Measurements from ENCODE around the gene KIF26A.

The KIF26A gene

DNA sequence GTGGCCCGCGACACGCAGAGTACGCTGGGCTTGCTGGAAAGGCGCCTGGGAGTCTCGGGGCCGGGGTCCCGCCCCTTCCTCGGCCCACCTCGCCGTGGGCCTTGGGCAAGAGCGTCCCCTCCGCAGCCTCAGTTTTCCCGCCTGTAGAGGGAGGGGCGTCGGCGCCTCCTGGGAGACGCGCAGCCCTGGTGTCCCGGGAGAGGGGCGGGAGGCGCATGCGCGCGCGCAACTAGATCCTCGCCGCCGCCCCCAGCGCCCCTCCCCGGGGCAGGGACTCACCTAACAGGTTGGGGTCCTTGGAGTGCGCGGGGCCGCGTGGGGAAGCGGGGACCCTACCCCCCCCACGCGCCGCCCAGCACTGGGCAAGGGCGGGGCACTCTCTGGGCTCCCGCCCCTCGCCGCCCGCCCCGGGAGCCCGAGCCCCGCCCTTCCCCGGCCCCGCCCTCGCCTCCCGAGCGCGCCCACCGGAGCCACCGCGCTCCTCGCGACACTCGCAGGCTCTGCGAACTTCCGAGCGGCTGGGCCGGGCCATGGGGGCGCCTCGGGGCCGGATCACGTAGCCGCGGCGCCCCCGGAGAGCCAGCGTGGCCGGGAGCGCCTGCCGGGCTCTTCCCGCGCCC is at the start of gene KIF26A:
Gene KIF26A (plus strand): TSS at position 490 of the 620 bp plus-strand sequence. CDS start 136 bp downstream, outside the sequence.
- no peak for DNase-seq (ENCODE audit: low spot score)

DNA sequence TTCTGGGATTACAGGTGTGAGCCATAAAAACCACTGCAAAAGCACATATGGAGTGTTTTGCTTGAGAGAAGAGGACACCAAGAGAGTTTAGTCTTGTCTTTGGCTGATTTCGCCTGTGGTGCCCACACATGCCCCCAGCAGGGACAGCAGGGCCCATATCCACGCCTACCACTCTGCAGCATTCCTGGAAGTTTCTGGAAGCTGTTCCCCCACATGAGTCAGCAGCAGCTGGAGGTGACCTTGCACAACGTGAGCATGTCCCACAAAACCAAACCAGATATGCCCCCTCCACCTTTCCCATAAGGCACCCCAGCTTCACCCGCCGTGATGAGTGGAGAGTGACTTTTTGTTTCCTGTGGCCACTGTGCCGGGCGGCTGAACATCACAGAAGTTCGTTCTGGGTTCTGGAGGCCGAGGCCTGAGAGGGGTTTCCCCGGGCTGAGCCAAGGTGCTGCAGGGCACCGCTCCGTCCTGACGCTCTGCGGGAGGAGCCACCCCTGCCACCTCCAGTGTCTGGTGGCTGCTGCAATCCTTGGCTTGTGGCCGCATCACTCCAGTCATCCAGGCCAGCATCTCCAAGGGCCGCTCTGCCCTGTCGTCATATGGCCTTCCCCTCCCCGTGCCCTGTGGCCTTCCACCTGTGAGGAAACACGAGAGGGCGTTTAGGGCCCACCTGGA is 48.2 kb upstream of the KIF26A start:
- DNase-seq (ENCODE audit: low spot score): no peak

DNA sequence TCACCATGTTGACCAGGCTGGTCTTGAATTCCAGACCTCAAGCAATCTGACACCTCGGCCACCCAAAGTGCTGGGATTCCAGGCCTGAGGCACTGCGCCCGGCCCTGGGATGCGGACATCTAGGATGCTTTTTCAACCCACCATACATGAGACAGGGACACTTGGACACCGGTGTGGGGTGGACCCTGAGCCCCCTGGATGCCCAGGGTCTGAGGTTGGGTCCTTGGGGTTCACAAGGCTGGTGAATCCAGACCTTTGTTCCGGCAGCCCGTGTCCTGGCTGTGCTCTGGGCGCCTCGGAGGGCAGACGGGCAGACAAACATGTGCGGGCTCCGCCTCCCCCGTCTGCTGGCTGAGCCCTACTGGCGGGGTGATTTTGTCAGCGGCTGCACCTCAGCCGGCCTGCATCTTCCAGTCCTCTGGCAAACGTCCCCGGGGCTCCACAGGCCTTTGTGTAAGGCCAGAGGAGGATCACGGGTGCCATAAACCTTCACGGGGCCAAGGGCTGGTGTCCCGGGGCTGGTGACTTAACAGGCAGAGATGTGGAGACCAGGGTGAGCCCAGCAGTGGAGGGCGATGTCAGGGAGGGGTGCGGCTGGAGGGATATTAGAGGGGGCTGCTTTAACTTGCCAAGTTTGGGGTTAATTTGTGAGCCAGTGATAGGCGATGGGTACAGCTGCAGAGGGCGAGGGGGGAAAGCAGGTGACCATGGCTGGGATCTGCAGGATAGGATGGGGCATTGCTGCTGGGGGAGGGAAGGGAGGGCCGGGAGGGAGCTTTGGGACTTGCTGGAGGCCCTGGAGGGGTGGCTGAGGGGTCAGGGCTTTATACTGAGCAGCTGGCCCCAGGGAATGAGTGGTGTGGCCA is 47.1 kb upstream of the KIF26A start:
- no peak for DNase-seq (ENCODE audit: low spot score)

DNA sequence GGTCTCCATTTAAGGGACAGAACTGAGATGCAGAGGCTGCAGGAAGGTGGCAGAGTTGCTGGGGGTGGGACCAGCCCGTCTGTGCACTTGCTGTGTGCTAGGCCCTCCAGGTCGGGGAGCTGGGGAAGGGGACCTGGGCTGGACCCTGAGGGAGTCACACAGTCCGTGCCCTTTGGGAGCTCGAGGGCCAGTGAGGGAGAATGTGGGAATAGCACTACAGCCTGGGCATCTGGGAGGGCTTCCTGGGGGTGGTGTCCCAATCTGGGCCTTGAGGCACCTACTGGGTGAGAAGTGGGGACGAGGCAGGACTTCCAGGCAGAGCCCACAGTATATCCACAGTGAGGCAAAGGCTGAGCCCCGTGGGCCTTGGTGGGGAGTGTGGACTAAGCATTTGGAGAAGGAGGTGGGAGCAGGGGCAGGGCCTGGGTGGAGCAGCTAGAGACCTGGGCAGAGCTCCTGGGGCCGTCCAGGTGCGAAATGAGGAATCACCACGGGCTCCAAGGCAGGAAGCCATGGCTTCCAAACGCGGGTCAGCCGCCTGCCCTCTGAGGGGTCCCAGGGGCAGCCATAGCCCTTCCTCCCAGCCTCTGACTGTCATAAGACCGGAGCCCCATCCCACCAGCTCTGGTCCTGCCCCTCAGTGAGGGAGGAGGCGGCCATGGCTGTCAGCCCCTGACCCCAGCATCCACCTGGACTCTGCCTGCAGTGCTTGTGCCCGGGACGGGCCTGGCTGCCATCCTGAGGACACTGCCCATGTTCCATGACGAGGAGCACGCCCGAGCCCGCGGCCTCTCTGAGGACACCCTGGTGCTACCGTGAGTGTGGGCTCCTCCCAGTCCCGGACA is 46.2 kb upstream of the KIF26A start:
- no peak for DNase-seq (ENCODE audit: low spot score)

DNA sequence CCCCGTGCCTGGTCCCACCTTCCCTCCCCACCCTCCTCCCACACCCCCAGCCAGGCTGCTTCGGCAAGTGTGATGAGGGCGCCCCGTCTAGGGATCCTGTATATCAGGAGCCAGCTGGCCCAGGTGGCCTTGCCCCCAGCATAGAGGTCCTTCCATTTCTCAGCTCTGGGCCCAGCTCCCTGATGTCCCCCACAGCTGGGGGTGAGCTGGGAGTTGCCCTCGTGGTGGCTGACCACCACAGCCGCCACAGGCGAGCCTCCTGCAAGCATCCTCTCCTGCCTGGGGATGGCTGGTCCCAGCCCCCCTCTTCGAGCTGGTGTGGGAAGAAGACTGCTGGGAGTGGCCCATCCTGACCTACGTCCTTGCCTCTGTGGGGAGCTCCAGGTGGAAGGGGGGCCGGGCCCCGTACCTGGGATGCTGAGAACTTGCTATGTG is 45.4 kb upstream of the KIF26A start:
- no peak for DNase-seq (ENCODE audit: low spot score)

DNA sequence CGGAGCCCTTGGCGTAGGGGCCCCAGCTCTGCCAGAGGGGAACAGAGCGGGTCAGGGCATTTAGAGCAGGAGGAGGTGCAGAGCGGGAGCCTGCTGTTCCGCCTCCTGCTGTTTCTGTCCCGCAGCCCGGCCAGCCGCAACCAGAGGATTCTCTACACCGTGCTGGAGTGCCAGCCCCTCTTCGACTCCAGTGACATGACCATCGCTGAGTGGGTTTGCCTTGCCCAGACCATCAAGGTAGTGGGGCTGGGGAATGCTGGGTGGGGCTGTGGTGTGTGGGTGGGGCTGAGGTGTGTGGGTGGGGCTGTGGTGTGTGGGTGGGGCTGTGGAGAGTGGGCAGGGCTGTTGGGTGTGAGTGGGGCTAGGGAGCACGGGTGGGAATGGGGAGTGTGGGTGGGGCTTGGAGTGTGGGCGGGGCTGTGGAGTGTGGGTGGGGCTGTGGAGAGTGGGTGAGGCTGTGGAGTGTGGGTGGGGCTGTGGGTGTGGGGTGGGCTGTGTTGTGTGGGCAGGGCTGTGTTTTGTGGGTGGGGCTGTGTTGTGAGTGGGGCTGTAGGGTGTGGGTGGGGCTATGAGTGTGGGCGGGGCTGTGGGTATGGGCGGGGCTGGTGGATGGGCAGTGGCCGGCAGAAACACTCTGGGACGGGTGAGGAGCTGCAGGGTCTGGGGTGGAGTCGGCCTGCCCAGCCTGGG is 44.9 kb upstream of the KIF26A start:
- DNase-seq (ENCODE audit: low spot score): no peak

DNA sequence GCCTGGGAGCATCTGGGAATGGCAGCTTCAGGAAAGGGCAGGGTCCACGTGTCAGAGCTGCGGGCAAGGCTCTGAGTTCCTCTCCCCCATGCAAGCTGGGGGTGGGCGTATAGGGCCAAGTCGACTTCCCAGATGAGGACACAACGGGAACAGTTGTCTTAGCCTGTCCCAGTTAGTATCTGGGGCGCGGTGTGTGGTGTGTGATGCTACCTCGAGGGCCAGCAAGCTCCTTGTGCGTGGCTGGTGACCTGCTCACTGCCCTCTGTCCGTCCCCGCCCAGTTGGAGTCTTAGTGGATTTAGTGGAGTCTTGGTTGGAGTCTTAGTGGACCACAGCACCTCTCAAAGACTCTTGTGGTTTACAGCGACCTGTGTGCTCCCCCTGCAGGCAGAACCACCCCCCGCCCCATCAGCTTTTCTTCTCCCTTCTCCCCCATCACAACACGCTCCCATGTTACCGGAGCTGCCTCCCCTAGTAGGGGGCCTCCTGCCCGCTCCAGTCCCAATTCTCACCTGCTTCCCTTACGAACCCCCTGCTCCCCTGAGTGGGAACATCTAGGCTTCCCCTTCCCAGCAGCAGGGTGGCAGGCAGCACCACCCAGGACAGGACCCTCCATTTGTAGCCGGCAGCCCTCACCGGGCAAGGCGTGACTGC is 44.2 kb upstream of the KIF26A start:
- DNase-seq (ENCODE audit: low spot score): no peak

DNA sequence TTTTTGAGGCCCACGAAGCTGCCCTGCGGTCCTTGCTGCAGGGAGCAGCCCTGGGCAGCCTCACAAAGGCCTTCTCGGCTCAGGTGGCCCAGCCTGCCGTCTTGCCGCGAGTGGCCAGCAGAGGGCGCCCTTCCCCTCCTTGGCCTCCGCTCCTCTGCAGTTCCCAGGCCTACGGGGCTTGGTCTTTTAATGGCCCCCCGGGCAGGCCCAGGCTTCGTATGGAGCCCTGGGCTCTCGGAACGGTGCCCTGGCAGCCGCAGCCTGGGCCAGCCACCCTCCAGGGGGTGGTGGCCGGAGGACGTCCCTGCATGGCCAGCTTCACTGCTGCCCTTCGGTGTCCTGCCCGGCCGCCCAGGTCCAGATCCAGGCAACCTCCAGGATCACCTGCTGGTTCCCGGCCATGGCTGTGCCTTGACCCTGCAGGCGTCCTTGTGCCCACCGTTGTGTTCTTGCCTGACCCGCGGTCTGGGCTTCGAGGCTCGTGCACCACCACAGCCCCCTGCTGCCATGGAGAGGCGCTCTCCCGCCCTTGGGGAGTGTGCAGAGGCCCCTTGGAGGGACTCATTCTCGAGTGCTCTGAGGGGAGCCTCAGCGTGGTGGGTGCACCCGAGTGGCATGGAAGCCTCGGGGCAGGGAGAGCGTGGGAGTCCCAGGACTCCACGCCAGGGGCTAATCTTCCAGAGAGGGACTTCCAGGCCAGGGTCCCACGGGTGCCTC is 43.5 kb upstream of the KIF26A start:
- peak; percentile 62 for DNase-seq (ENCODE audit: low spot score)

DNA sequence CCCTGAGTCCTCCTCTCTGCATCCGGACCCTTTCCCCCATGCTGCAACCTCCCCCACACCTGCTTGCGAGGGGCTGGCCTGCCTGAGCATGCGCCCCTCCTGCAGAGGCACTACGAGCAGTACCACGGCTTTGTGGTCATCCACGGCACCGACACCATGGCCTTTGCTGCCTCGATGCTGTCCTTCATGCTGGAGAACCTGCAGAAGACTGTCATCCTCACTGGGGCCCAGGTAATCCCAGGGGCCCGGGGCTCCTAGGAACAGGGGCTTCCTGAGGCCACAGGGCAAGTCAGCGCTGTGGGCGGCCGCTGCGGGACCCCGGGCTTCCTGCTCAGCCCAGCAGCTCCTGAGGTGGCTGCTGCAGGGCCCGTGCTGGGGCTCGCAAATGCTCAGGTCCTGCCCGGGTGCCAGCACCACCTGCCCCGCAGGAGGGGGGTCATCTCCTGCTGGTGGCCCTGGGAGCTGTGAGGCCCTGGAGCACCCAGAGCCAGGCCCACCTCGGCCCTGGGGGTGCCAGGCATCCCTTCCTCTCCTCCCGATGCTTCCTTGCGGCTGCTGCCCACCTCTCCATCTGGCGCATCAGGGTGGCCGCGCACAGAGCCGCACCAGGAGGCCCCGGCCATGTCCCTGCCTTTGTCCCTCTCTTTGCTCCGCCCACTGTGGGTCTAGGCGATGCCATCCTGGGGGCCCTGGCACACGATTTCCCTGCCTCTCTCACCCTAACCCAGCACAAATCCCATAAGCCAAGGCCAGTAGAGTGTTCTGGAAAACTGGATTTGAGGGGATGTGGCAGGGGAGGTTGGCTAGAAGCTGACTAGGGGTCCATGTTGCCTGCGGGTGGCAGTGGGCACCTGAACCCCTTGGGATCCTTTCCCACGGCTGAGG is 42.7 kb upstream of the KIF26A start:
- no peak for DNase-seq (ENCODE audit: low spot score)

DNA sequence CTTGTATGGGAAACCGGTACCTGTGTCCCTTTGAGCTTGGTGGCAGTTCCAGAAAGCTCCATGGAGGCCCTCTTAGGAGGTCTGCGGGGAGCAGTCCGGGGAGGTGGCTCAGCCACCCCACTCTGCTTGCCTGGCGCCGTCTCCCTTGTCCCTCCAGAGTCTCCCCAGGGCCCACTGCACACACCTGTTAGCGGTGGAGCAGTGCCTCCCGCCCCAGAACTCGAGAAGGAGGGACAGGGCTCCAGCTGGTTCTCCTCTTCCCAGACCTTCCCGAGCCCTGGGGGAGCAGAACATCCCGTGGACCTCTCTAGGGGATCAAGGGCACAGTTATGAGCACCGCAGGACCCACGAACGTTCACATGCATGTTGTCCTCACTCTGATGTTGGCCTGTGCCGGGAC is 42.1 kb upstream of the KIF26A start:
- DNase-seq (ENCODE audit: low spot score): no peak

DNA sequence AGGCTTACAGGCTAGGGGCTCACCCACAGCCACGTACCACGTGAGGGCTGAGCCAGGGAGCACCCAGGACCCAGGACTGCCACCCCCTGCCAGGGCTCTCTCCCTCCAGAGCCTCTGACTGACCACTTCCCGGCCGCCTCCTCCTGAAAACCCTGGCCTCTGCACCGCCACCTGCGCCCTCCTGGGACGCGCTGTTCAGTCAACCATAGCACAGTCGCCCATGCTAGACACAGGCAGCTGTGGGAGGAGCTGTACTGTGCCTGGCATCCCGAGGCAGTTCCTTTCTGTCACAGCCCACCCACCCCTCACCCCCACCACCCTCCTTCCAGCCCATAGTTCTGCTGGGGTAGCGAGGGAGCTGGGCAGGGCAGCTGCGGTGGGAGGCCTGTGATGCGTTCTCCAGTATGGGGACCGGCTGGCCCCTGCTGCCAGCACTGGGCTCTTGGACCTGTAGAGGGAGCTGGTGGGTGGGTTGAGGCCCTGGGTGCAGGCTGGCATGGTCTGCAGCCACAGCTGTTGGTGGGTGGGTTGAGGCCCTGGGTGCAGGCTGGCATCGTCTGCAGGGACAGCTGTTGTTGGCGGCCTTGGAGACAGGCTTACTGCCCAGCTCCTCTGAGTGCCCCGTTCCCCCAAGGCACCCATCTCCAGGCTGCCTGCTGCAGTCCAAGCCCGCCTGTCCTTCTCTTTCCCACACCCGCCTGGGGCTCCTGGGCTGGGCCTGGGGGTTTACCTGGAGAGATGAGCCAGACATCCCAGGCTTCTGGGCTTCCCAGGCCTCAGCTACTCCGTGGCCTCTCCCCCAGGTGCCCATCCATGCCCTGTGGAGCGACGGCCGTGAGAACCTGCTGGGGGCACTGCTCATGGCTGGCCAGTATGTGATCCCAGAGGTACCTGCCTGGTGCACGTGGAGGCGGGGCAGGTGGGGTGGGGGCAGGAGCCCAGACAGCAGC is 41.4 kb upstream of the KIF26A start:
- DNase-seq (ENCODE audit: low spot score): no peak

DNA sequence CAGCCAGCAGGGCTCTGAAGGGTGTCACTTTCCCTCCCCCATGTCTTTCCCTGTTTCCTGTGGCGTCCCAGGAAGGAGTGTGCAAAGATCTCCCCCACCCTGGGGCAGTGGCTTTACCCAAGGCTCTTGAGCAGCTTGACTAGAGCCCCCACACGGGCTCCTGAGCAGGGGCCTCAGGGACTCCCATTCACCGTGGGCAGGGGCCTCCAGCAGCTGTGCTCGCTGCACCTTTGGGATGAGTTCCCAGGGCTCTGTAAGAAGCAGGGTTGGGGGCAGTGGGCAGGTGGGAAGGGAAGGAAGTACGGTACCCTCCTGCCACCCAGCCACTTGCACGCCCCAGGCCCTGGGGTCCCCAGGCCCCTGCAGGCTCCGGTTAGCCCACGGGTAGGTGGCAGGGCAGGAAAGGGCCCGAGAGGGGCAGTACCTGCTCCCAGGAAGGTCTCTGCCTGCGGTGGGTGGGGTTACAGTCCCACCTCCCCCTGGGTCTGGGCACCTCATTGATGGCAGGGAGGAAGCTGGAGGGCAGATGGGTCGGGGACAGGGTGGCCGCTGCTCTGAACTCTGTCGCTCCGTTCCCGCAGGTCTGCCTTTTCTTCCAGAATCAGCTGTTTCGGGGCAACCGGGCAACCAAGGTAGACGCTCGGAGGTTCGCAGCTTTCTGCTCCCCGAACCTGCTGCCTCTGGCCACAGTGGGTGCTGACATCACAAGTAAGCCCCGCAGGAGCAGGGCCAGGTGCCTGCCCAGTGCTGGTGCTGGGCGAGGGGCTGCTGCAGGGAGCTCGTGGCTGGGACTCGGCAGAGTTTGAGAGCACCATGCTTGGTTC is 39.9 kb upstream of the KIF26A start:
- no peak for DNase-seq (ENCODE audit: low spot score)

DNA sequence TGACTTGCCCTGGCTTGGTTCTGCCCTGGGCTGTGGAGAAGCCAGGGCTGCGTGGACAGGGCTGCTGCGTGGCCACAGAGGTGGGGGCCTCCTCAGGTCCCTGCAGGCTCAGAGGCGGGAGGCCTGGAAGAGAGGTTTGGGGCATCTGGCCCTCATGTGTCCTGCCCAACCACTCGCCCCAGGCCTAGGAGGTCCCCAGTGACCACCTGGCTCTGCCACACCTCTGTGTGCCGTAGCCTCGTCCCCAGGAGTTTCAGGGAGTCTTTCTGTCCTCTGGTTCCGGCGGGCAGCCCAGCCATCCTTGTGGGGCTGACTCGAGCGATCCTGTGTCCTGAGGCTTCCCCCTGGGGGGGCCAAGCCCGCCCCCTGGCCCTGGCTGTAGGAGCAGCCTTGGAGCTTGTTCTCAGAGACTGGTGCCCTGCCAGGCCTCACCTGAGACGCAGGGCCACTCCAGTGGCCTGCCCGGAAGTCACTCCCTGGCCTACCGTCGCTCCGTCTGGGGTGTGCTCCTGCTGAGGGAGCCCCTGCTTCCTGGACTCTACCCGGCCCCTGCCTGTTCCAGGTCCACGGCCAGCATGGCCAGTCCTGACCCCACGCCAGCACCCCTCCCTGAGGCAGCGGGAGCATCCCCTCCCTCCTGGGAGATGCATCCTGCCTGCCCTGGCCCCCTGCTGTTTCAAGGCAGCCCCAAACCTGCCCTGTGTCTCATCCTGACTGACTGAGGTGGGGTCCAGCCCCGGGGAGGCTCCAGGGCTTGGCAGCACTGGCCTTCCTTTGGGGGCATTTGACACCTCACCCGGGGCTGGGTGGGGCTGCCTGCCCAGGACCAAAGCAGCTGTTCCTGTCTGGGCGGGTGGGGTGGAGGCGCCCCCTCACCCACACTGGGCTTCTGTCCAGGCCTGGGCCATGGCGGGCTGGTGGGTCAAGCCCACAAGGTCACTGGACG is 39.0 kb upstream of the KIF26A start:
- no peak for DNase-seq (ENCODE audit: low spot score)

DNA sequence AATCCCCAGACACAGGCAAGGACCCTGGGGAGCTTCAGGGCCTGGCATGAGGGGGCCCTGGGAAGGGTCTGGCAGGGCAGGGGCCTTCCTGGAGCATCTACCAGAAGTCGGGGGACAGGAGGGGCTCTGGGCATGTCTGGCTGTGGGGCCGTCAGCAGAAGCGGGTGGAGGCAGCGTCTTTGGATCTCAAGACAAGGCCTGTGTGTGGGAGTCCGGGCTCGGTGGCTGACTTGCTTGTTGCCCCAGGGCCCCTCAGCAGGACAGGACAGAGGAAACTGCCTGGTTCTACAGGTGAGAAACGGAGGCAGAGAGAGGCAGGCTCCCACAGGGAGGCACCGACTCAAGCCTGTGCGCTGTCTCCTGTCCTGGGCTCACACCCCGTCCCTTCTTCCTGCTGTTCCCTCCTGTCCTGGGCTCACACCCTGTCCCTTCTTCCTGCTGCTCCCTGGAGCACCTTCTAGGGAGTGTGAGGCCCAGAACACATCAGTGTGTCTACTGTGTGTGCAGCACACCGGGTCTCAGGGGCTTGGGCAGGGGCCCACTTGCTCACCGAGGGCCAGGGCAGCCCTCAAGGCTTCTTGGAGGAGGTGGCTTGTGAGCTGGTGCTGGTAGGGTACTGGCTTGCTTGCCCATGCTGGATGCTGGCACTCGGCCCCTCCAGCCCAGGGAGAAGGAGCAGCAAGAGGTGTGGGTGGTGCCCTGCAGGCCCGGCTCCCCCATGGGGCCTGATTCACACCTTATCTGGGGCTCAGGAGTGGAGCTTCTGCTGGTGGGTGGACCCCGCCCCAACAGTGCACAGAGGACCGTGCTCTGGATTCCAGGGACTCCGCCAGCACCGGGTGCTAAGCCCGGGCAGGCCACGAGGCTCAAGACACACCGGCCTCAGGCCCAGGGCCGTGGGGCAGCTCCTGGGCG is 38.0 kb upstream of the KIF26A start:
- DNase-seq (ENCODE audit: low spot score): no peak

DNA sequence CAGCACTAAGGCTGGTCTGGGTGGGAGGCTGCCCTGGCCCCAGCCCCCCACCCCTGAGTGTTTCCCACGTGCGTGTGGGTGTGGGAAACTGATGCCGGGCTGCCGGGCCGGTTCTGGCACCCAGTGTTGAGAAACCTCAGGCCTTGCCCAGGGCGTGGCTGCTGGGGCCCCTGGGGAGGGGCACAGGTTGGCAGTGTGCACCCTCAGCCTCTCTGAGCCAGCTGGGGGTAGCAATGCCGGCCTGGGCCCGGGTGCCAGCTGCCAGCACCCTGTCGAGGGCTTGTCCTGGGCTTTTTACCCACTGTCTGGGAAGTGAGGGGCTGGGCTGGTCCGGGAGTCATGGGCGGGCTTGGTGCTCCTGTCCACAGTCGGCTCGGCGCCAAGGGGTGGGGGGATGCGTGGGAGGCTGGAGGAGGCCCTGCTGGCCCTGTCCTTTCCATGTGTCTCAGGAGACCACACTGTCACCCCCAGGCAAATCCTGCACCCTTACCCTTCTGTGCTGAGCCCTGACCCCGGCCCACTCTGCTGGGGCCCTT is 37.2 kb upstream of the KIF26A start:
- no peak for DNase-seq (ENCODE audit: low spot score)
